ENCODE data around the gene FHOD3.

DNA sequence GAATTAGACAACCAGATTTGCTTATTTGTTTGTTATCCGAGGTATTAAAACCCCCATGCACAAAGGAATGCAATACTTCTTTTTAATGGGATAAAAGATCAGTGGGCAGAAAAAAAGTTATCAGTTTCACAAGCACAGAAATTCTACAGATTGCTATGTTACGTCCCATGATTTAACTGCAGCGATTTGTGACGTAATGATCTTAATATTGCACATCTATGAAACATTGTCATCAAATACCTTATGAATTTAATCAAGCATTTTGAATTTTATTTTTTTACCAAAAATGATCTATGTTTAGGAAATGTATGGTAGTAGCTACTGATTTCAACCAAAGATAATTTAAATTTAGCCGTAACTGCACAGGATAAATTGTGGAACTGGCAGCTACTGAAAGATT is 138.9 kb downstream of the FHOD3 start:
- TF ChIP-seq, protein P1, sequence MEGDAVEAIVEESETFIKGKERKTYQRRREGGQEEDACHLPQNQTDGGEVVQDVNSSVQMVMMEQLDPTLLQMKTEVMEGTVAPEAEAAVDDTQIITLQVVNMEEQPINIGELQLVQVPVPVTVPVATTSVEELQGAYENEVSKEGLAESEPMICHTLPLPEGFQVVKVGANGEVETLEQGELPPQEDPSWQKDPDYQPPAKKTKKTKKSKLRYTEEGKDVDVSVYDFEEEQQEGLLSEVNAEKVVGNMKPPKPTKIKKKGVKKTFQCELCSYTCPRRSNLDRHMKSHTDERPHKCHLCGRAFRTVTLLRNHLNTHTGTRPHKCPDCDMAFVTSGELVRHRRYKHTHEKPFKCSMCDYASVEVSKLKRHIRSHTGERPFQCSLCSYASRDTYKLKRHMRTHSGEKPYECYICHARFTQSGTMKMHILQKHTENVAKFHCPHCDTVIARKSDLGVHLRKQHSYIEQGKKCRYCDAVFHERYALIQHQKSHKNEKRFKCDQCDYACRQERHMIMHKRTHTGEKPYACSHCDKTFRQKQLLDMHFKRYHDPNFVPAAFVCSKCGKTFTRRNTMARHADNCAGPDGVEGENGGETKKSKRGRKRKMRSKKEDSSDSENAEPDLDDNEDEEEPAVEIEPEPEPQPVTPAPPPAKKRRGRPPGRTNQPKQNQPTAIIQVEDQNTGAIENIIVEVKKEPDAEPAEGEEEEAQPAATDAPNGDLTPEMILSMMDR (IDR thresholded peaks at IDR 0.05) = no peak
- no peak for TF ChIP-seq POLR2A (IDR thresholded peaks at IDR 0.05)

Data from uterus (tissue), 2 donors.